Mucosa of descending colon (tissue), 3 donors: Measurements from ENCODE around the gene INVS. TPM values are rescaled to one million over a fixed set of nuclear protein-coding genes. Genes with fewer than 3 reads are reported as not detected.

Experiments used
- ATAC-seq: fragments of 200-7000 bp; cut with Tn5 transposase; one replicate; pipeline ENCODE4 v1.9.1; 2020; ENCODE audit warnings: mild to moderate bottlenecking, moderate library complexity
- DNase-seq, 3 donors: peaks; one replicate each; pipeline ENCODE4 v3.0.0-alpha.2; 2020
- H3K36me3 ChIP-seq: fragments of 200-600 bp; one replicate; pipeline ENCODE4 v1.8.0; 2021; ENCODE audit warnings: low read depth, mild to moderate bottlenecking
- H3K4me1 ChIP-seq: fragments of 200-600 bp; one replicate; pipeline ENCODE4 v1.8.0; 2021; ENCODE audit warnings: low read depth, mild to moderate bottlenecking
- H3K4me3 ChIP-seq: fragments of 200-600 bp; one replicate; pipeline ENCODE4 v1.8.0; 2021; ENCODE audit warnings: mild to moderate bottlenecking
- H3K9me3 ChIP-seq: fragments of 200-600 bp; one replicate; pipeline ENCODE4 v1.8.0; 2021; ENCODE audit warnings: mild to moderate bottlenecking
- intact Hi-C, 2 donors: fragments of 100-400 bp; cut with DNase I in 1 of 2; cut with micrococcal nuclease in 1 of 2; formaldehyde crosslinking; loops; one replicate each; pipeline versions ENCODE4 v1.11.0 to v1.11.1; 2022; cut with DNase I, micrococcal nuclease
- total RNA-seq, 3 donors: library from RNA; stranded (reverse); fragmentation: NEBNext Ultra II Directional in 2 of 3; extraction: Animal tissue kit (Norgen Biotek cat#: 25700) in 2 of 3; gene quantifications; one replicate each; pipeline versions ENCODE4 v1.2.1 to v1.2.4, GENCODE V29; 2021 to 2023
- TF ChIP-seq, protein P1 (sequence below): fragments of 200-600 bp; IDR thresholded peaks from one replicate; pipeline ENCODE4 v1.8.0; 2022; ENCODE audit warnings: antibody characterized with exemption, mild to moderate bottlenecking
- donor health status: DM: no; HTN: no; CAD: no; lungs with moderate emphysema.
- donor health status: DM: no; HTN: no; CAD: no.
- donor health status: DM: no; HTN: yes; CAD: no.

Gene INVS
- total RNA-seq, 3 donors from 2014 or later, result 16.8 to 24.0 (median 19.3) TPM

DNA sequence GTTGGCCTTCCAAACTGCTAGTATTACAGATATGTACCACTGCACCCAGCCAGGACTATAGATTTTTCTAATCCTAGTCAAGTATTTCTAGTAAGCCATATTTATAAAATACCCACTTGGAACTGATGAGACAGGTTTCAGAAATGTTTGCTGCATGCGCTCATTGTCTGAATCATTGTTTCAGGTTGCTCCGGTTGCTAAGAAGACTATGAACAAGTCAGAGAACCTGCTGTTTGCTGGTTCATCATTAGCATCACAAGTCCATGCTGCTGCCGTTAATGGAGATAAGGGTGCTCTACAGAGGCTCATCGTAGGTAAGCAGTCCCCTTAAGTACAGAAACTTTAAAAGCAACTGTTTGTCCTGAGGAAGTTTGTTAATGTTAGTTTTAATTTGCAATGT is 5.3 kb downstream of the INVS start:
- Histone ChIP-seq H3K4me1 (peaks cover 8% of the 10 kb centered on the region), H3K4me3 (no peak overlapping the region), H3K9me3 (no peaks in the 10 kb centered on the region), H3K36me3 (no peaks in the 10 kb centered on the region)
- intact Hi-C loops, result no loop called here
- ATAC-seq (no peak), DNase-seq (no peak)
- TF ChIP-seq, protein P1, sequence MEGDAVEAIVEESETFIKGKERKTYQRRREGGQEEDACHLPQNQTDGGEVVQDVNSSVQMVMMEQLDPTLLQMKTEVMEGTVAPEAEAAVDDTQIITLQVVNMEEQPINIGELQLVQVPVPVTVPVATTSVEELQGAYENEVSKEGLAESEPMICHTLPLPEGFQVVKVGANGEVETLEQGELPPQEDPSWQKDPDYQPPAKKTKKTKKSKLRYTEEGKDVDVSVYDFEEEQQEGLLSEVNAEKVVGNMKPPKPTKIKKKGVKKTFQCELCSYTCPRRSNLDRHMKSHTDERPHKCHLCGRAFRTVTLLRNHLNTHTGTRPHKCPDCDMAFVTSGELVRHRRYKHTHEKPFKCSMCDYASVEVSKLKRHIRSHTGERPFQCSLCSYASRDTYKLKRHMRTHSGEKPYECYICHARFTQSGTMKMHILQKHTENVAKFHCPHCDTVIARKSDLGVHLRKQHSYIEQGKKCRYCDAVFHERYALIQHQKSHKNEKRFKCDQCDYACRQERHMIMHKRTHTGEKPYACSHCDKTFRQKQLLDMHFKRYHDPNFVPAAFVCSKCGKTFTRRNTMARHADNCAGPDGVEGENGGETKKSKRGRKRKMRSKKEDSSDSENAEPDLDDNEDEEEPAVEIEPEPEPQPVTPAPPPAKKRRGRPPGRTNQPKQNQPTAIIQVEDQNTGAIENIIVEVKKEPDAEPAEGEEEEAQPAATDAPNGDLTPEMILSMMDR, result no peak

DNA sequence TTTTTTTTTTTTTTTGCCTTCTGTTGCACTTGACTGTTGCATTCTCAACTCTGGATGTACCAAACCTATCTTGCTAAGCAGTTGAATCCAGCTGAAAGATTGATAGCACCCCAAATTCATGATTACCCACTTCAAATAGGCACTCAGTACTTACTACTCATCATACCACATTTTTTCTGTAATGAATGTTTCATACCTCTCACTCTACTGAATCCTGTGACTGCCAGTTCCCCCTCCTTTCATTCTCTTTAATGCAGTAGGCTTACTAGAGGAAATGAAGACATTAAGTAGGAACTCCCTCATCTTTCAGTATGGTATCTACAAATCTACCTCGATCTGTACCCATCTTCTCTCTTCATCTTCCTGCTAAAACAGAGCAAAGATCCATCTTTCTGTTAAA is 6.8 kb downstream of the INVS start:
- no peaks in the 10 kb centered on the region for H3K4me1 ChIP-seq
- H3K36me3 ChIP-seq, result no peaks in the 10 kb centered on the region
- H3K4me3 ChIP-seq, result no peak overlapping the region
- DNase-seq (no peak), ATAC-seq (no peak)
- TF ChIP-seq, protein P1, result no peak
- H3K9me3 ChIP-seq, result no peaks in the 10 kb centered on the region
- intact Hi-C loops, result no loop called here

DNA sequence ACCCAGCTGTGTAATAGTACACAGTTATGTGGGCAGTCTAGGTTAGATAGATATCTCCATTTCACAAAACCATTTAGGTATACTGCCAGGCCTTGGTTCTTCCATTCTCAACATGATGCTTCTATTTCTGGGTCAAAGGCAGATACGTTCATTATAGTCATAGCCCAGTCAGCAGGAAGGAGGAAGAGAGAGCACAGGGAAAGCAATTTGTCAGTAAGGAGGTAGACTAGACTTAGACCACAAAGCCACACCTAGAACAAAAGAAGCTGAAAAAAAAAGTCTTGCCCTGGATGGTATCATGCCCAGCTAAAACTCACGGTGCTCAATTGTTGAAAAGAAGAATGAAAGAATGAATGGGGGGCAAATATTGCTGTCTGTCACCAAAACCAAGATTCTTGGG is 7.6 kb downstream of the INVS start:
- DNase-seq, result no peak
- Histone ChIP-seq H3K9me3 (no peaks in the 10 kb centered on the region), H3K4me1 (no peaks in the 10 kb centered on the region), H3K36me3 (no peaks in the 10 kb centered on the region), H3K4me3 (no peak overlapping the region)
- intact Hi-C loops, result no loop called here
- TF ChIP-seq, protein P1, result no peak
- no peak for ATAC-seq

DNA sequence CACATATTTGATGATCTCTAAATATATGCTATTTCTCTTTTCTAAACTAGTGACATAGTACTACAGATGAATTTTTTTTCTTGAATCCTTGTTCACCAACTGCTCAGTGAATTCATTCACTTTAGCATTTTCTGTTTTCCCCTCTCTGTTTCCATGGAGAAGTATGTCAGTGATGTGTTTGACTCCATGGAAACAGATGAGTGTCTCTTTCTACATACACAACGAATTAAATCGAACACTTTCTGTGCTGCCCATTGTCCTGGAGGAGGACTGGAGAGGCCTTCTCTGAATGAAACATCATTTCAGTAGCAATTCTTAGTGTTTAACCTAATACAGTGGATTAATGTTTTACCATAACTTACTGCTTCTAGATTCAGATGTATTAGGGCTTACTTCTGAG is 9.5 kb downstream of the INVS start:
- no peak for DNase-seq
- no peak overlapping the region for H3K4me3 ChIP-seq
- intact Hi-C loops, result no loop called here
- H3K4me1 ChIP-seq, result no peaks in the 10 kb centered on the region
- H3K9me3 ChIP-seq, result no peaks in the 10 kb centered on the region
- ATAC-seq, result no peak
- H3K36me3 ChIP-seq, result no peaks in the 10 kb centered on the region
- TF ChIP-seq, protein P1, result no peak

DNA sequence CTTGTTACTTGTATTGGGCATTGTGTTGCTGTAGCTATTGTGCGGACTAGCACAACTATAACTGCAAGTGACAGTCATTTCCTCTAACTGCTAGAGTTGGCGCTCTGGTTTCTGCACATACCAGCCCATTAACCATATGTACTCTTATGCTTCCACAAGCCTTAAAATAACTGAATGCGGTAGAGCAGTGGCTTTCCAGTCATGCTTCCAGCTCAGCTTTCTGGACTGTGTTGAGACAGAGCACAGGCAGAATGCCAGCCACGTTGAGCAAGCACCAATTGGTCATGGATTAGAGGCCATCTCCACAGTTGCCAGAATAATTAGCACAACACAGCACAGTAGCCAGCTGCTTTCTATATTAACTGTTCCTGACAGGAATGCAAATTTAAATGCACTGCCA is 12.2 kb downstream of the INVS start:
- DNase-seq, result peak; percentile 48 to 56 (median 55)
- H3K4me3 ChIP-seq, result no peak overlapping the region
- no peaks in the 10 kb centered on the region for H3K9me3 ChIP-seq
- H3K4me1 ChIP-seq, result no peaks in the 10 kb centered on the region
- TF ChIP-seq, protein P1, result no peak
- intact Hi-C loops, result no loop called here
- ATAC-seq, result peak; percentile 61
- H3K36me3 ChIP-seq, result no peaks in the 10 kb centered on the region

DNA sequence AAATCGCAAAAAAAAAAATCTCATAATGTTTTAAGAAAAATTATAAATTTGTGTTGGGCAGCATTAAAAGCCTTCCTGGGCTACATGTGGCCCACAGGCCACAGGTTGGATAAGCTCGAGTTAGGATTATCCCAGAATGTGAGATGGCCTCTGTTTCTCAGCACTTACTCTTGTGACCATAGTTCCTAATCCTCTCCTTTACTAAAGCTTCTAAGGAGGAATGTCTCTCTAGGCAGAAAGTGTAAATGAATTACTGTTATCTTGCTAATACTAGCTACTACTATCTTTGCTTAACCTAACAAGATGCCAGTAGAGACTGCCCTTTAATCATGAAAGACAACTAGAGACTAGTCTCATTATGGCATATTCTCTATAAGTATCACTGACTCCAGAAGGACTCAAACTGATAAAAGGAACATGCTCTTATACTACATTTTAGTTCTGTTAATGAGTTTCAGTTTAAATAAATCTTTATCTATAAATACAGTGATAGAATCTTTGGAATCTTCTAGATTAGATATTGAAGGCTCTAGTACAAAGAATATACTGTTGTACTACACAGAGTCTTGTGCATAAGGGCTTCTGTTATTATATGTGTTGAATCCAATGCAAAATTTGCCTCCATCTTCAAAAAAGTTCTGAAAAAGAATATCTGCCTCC is 13.8 kb downstream of the INVS start:
- H3K4me1 ChIP-seq, result no peaks in the 10 kb centered on the region
- no peaks in the 10 kb centered on the region for H3K9me3 ChIP-seq
- no peak for ATAC-seq
- no peaks in the 10 kb centered on the region for H3K36me3 ChIP-seq
- intact Hi-C loops, result no loop called here
- TF ChIP-seq, protein P1, result no peak
- H3K4me3 ChIP-seq, result no peak overlapping the region
- DNase-seq, result no peak
